GM06990 (cell line): ENCODE measurements around the gene HUWE1.
"Not testable (repeated sequence)": the region's sequence is repeated elsewhere in the genome, so short reads cannot be mapped to it uniquely, and the experiment has no call there.

Source experiments
- DNase-seq: peaks from one replicate; pipeline ENCODE4 v3.0.0-alpha.2; 2011; ENCODE audit not compliant: insufficient read length; ENCODE audit errors: extremely low read depth
- H3K27me3 ChIP-seq: replicated peaks from 2 replicates; pipeline ENCODE4 v1.6.0; 2011; ENCODE audit warnings: low read length; ENCODE audit not compliant: control insufficient read depth, insufficient read depth
- H3K36me3 ChIP-seq: 2 replicates; pipeline ENCODE4 v1.5.1; 2011; ENCODE audit warnings: low read length; ENCODE audit not compliant: control insufficient read depth, insufficient read depth
- H3K4me3 ChIP-seq: replicated peaks from 2 replicates; pipeline ENCODE4 v1.5.1; 2011; ENCODE audit warnings: low read depth, mild to moderate bottlenecking, control low read depth, low read length
- CTCF ChIP-seq: IDR thresholded peaks from 2 replicates; pipeline ENCODE4 v1.5.1; 2011; ENCODE audit warnings: low read length, control low read depth, mild to moderate bottlenecking, inconsistent platforms; ENCODE audit not compliant: insufficient read depth, poor library complexity, severe bottlenecking

The HUWE1 gene

DNA sequence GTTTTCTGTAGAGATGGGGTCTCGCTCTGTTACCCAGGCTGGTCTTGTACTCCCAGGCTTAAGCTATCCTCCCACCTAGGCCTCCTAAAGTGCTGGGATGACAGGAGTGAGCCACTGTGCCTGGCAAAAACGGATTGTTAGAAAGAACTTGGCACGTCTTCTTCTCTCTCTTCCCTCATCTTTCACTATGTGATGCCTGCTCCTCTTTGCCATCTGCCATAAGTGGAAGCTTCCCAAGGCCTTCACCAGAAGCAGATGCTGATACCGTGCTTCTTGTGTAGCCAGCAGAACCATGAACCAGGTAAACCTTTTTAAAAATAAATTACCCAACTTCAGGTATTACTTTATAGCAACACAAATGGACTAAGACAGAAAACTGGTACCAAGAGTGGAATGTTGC, 36.9 kb upstream of the HUWE1 start:
- Histone ChIP-seq H3K4me3 (no peak overlapping the region), H3K36me3 (no peaks in the 10 kb centered on the region), H3K27me3 (no peaks in the 10 kb centered on the region)
- no peak for TF ChIP-seq CTCF
- DNase-seq = no peak

- DNase-seq, H3K27me3 ChIP-seq, H3K4me3 ChIP-seq, H3K36me3 ChIP-seq: not testable (repeated sequence)
Measured at GRCh38 chrX:53721610-53722009, 35.1 kb upstream of the HUWE1 start.

DNA sequence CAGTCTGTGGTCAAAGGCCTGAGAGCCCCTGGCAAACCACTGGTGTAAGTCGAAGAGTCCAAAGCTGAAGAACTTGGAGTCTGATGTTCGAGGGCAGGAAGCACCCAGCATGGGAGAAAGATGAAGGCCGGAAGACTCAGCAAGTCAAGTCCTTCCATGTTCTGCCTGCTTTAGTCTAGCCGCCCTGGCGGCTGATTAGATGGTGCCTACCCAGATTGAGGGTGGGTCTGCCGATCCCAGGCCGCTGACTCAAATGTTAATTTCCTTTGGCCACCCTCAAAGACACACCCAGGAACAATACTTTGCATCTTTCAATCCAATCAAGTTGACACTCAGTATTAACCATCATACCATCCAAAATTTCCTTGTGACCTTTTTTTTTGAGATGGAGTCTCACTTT, 33.1 kb upstream of the HUWE1 start:
- H3K4me3 ChIP-seq = peak overlapping the region; percentile 30
- H3K36me3 ChIP-seq, DNase-seq, H3K27me3 ChIP-seq: not testable (repeated sequence)

- H3K27me3 ChIP-seq = no peaks in the 10 kb centered on the region
- peak; percentile 52 for DNase-seq
- no peaks in the 10 kb centered on the region for H3K36me3 ChIP-seq
- peak overlapping the region; percentile 33 for H3K4me3 ChIP-seq
- TF ChIP-seq CTCF = no peak
Measured at GRCh38 chrX:53718073-53718472, 31.6 kb upstream of the HUWE1 start.

GRCh38 chrX:53717205-53717604, 30.7 kb upstream of the HUWE1 start:
- Histone ChIP-seq H3K27me3 (no peaks in the 10 kb centered on the region), H3K36me3 (no peaks in the 10 kb centered on the region), H3K4me3 (no peak overlapping the region)
- DNase-seq = peak; percentile 26
- no peak for TF ChIP-seq CTCF

GRCh38 chrX:53716328-53717088, 30.0 kb upstream of the HUWE1 start:
- H3K36me3 ChIP-seq = no peaks in the 10 kb centered on the region
- no peak for TF ChIP-seq CTCF
- DNase-seq = peak; percentile 54
- no peaks in the 10 kb centered on the region for H3K27me3 ChIP-seq
- peak overlapping the region; percentile 48 for H3K4me3 ChIP-seq

GRCh38 chrX:53715346-53715924, 28.9 kb upstream of the HUWE1 start:
- Histone ChIP-seq H3K36me3 (no peaks in the 10 kb centered on the region), H3K4me3 (peak overlapping the region; percentile 48), H3K27me3 (no peaks in the 10 kb centered on the region)
- DNase-seq = peak; percentile 41
- no peak for TF ChIP-seq CTCF
